DND-41 (cell line): Measurements from ENCODE around the gene DHX34.

Source experiments
- ATAC-seq: fragments of 200-7000 bp; cut with Tn5 transposase; 3 replicates; pipeline ENCODE4 v1.9.1; 2021; ENCODE audit warnings: low read depth; ENCODE audit not compliant: insufficient read depth
- DNase-seq: peaks from one replicate; pipeline ENCODE4 v3.0.0-alpha.2; 2020
- H2AFZ ChIP-seq: 2 replicates; pipeline ENCODE4 v1.6.0; 2012; ENCODE audit warnings: low read depth, low read length
- H3K27ac ChIP-seq: 2 replicates; pipeline ENCODE4 v1.5.1; 2012; ENCODE audit warnings: low read length, inconsistent platforms
- H3K27me3 ChIP-seq: fragments of 200-600 bp; sonication (generic); 2 replicates; pipeline ENCODE4 v1.6.0; 2012; ENCODE audit warnings: low read length, mild to moderate bottlenecking, inconsistent platforms; ENCODE audit not compliant: insufficient read depth, poor library complexity
- H3K36me3 ChIP-seq: 2 replicates; pipeline ENCODE4 v1.5.1; 2012; ENCODE audit warnings: low read length, inconsistent platforms; ENCODE audit not compliant: insufficient read depth
- H3K4me1 ChIP-seq: 2 replicates; pipeline ENCODE4 v1.5.1; 2012; ENCODE audit warnings: mild to moderate bottlenecking, low read length; ENCODE audit not compliant: insufficient read depth
- H3K4me2 ChIP-seq: 2 replicates; pipeline ENCODE4 v1.6.0; 2012; ENCODE audit warnings: mild to moderate bottlenecking, moderate library complexity, low read length, inconsistent platforms; ENCODE audit not compliant: insufficient read depth
- H3K4me3 ChIP-seq, 2 experiments: fragments of 200-600 bp in 1 of 2; shearing (Covaris generic) in 1 of 2; 2 replicates each; pipeline ENCODE4 v1.5.1; 2012 to 2016; ENCODE audit warnings: inconsistent platforms in 2 of 2, low read length in 2 of 2, mild to moderate bottlenecking in 2 of 2, low read depth in 1 of 2, moderate library complexity in 1 of 2
- H3K79me2 ChIP-seq: 2 replicates; pipeline ENCODE4 v1.6.0; 2012; ENCODE audit warnings: low read length, inconsistent platforms; ENCODE audit not compliant: insufficient read depth
- H3K9ac ChIP-seq: 2 replicates; pipeline ENCODE4 v1.6.0; 2012; ENCODE audit warnings: low read depth, mild to moderate bottlenecking, inconsistent platforms, low read length, moderate library complexity
- H3K9me3 ChIP-seq: 2 replicates; pipeline ENCODE4 v1.5.1; 2012; ENCODE audit warnings: low read length, moderate library complexity, mild to moderate bottlenecking, inconsistent platforms; ENCODE audit not compliant: insufficient read depth, severe bottlenecking
- H4K20me1 ChIP-seq: 2 replicates; pipeline ENCODE4 v1.6.0; 2012; ENCODE audit warnings: low read length; ENCODE audit not compliant: insufficient read depth
- EZH2 ChIP-seq: IDR thresholded peaks from 3 replicates; pipeline ENCODE4 v1.6.1; 2012; ENCODE audit warnings: borderline replicate concordance, low read depth, mild to moderate bottlenecking, moderate library complexity, low read length, inconsistent platforms; ENCODE audit not compliant: severe bottlenecking
- TF ChIP-seq, protein P1 (sequence below): IDR thresholded peaks from 2 replicates; pipeline ENCODE4 v1.5.1; 2012; ENCODE audit warnings: borderline replicate concordance, low read length, moderate library complexity, mild to moderate bottlenecking; ENCODE audit not compliant: poor library complexity, severe bottlenecking; ENCODE audit errors: extremely low read depth

DHX34 gene

DNA sequence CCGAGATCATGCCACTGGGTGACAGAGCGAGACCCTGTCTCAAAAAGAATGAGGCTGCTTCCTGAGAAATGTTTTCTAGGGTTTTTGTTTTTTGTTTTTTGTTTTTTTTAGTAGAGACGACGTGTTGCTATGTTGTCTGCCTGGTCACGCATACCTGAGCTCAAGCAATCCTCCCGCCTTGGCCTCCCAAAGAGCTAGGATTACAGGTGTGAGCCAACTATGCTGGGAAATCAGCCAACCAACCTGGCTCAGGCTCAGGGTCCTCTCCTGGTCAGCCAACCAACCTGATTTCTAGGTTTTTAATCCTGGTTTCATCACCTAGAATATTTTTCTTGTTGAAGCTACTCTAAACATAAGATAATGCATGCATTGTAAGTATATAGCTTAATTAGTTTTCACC lies 7.8 kb downstream of the DHX34 start:
- Histone ChIP-seq H3K9ac (no peak overlapping the region), H3K36me3 (peaks cover 94% of the 10 kb centered on the region), H3K27ac (no peak overlapping the region), H2AFZ (no peak overlapping the region), H3K27me3 (no peaks in the 10 kb centered on the region), H3K4me1 (peaks cover 4% of the 10 kb centered on the region; the same call in 1 of the 2 replicates), H3K9me3 (no peaks in the 10 kb centered on the region), H3K4me2 (no peak overlapping the region), H3K79me2 (peaks cover 24% of the 10 kb centered on the region; the same call in 1 of the 2 replicates), H3K4me3 (no peak overlapping the region), H4K20me1 (peaks cover 16% of the 10 kb centered on the region)
- ATAC-seq, result no peak
- TF ChIP-seq, protein P1, sequence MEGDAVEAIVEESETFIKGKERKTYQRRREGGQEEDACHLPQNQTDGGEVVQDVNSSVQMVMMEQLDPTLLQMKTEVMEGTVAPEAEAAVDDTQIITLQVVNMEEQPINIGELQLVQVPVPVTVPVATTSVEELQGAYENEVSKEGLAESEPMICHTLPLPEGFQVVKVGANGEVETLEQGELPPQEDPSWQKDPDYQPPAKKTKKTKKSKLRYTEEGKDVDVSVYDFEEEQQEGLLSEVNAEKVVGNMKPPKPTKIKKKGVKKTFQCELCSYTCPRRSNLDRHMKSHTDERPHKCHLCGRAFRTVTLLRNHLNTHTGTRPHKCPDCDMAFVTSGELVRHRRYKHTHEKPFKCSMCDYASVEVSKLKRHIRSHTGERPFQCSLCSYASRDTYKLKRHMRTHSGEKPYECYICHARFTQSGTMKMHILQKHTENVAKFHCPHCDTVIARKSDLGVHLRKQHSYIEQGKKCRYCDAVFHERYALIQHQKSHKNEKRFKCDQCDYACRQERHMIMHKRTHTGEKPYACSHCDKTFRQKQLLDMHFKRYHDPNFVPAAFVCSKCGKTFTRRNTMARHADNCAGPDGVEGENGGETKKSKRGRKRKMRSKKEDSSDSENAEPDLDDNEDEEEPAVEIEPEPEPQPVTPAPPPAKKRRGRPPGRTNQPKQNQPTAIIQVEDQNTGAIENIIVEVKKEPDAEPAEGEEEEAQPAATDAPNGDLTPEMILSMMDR, result no peak
- no peak for TF ChIP-seq EZH2
- DNase-seq, result no peak

- DNase-seq (peak; percentile 25), ATAC-seq (peak; percentile 45; the same call in 1 of the 3 replicates)
- Histone ChIP-seq H3K27ac (no peak overlapping the region), H3K4me2 (no peak overlapping the region), H3K4me3 (no peak overlapping the region), H3K9me3 (no peaks in the 10 kb centered on the region), H3K36me3 (peaks cover 96% of the 10 kb centered on the region), H3K9ac (no peak overlapping the region), H3K27me3 (no peaks in the 10 kb centered on the region), H3K4me1 (peaks cover 4% of the 10 kb centered on the region; the same call in 1 of the 2 replicates), H4K20me1 (peaks cover 16% of the 10 kb centered on the region), H3K79me2 (peaks cover 16% of the 10 kb centered on the region; the same call in 1 of the 2 replicates), H2AFZ (no peak overlapping the region)
- no peak for TF ChIP-seq EZH2
- TF ChIP-seq, protein P1, result peak; percentile 48
Observed at GRCh38 chr19:47357788-47358680, 8.9 kb downstream of the DHX34 start.

- Histone ChIP-seq H3K27me3 (no peaks in the 10 kb centered on the region), H3K79me2 (peaks cover 10% of the 10 kb centered on the region; the same call in 1 of the 2 replicates)
Observed at GRCh38 chr19:47358936-47359335, 9.8 kb downstream of the DHX34 start.

More at GRCh38 chr19:47358936-47359335, 9.8 kb downstream of the DHX34 start:
- H3K4me3 ChIP-seq, result no peak overlapping the region
- ATAC-seq, result no peak
- no peak overlapping the region for H2AFZ ChIP-seq
- no peak overlapping the region for H3K9ac ChIP-seq
- H3K4me1 ChIP-seq, result no peaks in the 10 kb centered on the region
- DNase-seq, result no peak
- H3K9me3 ChIP-seq, result no peaks in the 10 kb centered on the region
- peaks cover 12% of the 10 kb centered on the region for H4K20me1 ChIP-seq
- no peak overlapping the region for H3K4me2 ChIP-seq
- TF ChIP-seq, protein P1, result no peak
- TF ChIP-seq EZH2, result no peak
- H3K36me3 ChIP-seq, result peaks cover 97% of the 10 kb centered on the region
- H3K27ac ChIP-seq, result no peak overlapping the region
